ENCODE data around the gene PRKG1.
"Not testable (repeated sequence)": the region's sequence is repeated elsewhere in the genome, so short reads cannot be mapped to it uniquely, and the experiment has no call there.

PRKG1 gene

GRCh38 chr10:52011118-52011517, 936.8 kb downstream of the PRKG1 start:
- DNase-seq (ENCODE audit: low read depth) = peak; percentile 3

GRCh38 chr10:52019077-52019555, 944.8 kb downstream of the PRKG1 start:
- no peak for DNase-seq (ENCODE audit: low read depth)

- no peak for DNase-seq (ENCODE audit: low read depth)
Measured at GRCh38 chr10:52019656-52020055, 945.4 kb downstream of the PRKG1 start.

- no peak for DNase-seq (ENCODE audit: low read depth)
Measured at GRCh38 chr10:52020173-52020572, 945.9 kb downstream of the PRKG1 start.

- DNase-seq (ENCODE audit: low read depth) = no peak
Measured at GRCh38 chr10:52020702-52021101, 946.4 kb downstream of the PRKG1 start.

GRCh38 chr10:52027055-52027705, 952.9 kb downstream of the PRKG1 start:
- DNase-seq (ENCODE audit: low read depth) = no peak

GRCh38 chr10:52028523-52028858, 954.2 kb downstream of the PRKG1 start:
- DNase-seq (ENCODE audit: low read depth) = no peak

GRCh38 chr10:52029628-52030027, 955.3 kb downstream of the PRKG1 start:
- DNase-seq (ENCODE audit: low read depth) = no peak

GRCh38 chr10:52030051-52030790, 955.9 kb downstream of the PRKG1 start:
- no peak for DNase-seq (ENCODE audit: low read depth)

- no peak for DNase-seq (ENCODE audit: low read depth)
Measured at GRCh38 chr10:52030975-52031374, 956.7 kb downstream of the PRKG1 start.

GRCh38 chr10:52031771-52032170, 957.5 kb downstream of the PRKG1 start:
- DNase-seq (ENCODE audit: low read depth) = no peak

GRCh38 chr10:52032681-52033629, 958.7 kb downstream of the PRKG1 start:
- DNase-seq (ENCODE audit: low read depth) = no peak

- not testable (repeated sequence) for DNase-seq (ENCODE audit: low read depth)
Measured at GRCh38 chr10:52039002-52039793, 964.9 kb downstream of the PRKG1 start.

- no peak for DNase-seq (ENCODE audit: low read depth)
Measured at GRCh38 chr10:52040486-52040885, 966.2 kb downstream of the PRKG1 start.

GRCh38 chr10:52043811-52044210, 969.5 kb downstream of the PRKG1 start:
- no peak for DNase-seq (ENCODE audit: low read depth)

GRCh38 chr10:52048051-52048450, 973.8 kb downstream of the PRKG1 start:
- DNase-seq (ENCODE audit: low read depth) = no peak

GRCh38 chr10:52050429-52051047, 976.3 kb downstream of the PRKG1 start:
- no peak for DNase-seq (ENCODE audit: low read depth)

GRCh38 chr10:52053497-52053896, 979.2 kb downstream of the PRKG1 start:
- no peak for DNase-seq (ENCODE audit: low read depth)

GRCh38 chr10:52056291-52056690, 982.0 kb downstream of the PRKG1 start:
- DNase-seq (ENCODE audit: low read depth) = no peak

- no peak for DNase-seq (ENCODE audit: low read depth)
Measured at GRCh38 chr10:52059089-52059488, 984.8 kb downstream of the PRKG1 start.

- DNase-seq (ENCODE audit: low read depth) = no peak
Measured at GRCh38 chr10:52063159-52063558, 988.9 kb downstream of the PRKG1 start.
